GM19035 (cell line): Measurements from ENCODE around the gene CFAP77.

ENCODE experiments used
- ATAC-seq: cut with Tn5 transposase; IDR thresholded peaks from one replicate; pipeline ENCODE4 v1.9.1; 2021; ENCODE audit not compliant: unreplicated experiment

CFAP77 gene

GRCh38 chr9:132407196-132407595 is 2.8 kb upstream of the CFAP77 start:
- no peak for ATAC-seq

- ATAC-seq: no peak
Observed at GRCh38 chr9:132408521-132408920, 1.5 kb upstream of the CFAP77 start.

GRCh38 chr9:132410642-132411041 is 631 bp downstream of the CFAP77 start:
- no peak for ATAC-seq

- ATAC-seq: no peak
Observed at GRCh38 chr9:132411091-132411508, 1.1 kb downstream of the CFAP77 start.

GRCh38 chr9:132412089-132412488 is 2.1 kb downstream of the CFAP77 start:
- no peak for ATAC-seq

GRCh38 chr9:132413926-132414325 is 3.9 kb downstream of the CFAP77 start:
- no peak for ATAC-seq

- no peak for ATAC-seq
Observed at GRCh38 chr9:132414731-132415130, 4.7 kb downstream of the CFAP77 start.

GRCh38 chr9:132415181-132415580 is 5.2 kb downstream of the CFAP77 start:
- no peak for ATAC-seq

- ATAC-seq: no peak
Observed at GRCh38 chr9:132418726-132419363, 8.8 kb downstream of the CFAP77 start.

- no peak for ATAC-seq
Observed at GRCh38 chr9:132422574-132422973, 12.6 kb downstream of the CFAP77 start.

- no peak for ATAC-seq
Observed at GRCh38 chr9:132423503-132423902, 13.5 kb downstream of the CFAP77 start.

GRCh38 chr9:132424857-132425674 is 15.1 kb downstream of the CFAP77 start:
- ATAC-seq: no peak

GRCh38 chr9:132425675-132426062 is 15.7 kb downstream of the CFAP77 start:
- ATAC-seq: no peak

- no peak for ATAC-seq
Observed at GRCh38 chr9:132426639-132427414, 16.8 kb downstream of the CFAP77 start.

- no peak for ATAC-seq
Observed at GRCh38 chr9:132430998-132431397, 21.0 kb downstream of the CFAP77 start.

GRCh38 chr9:132434881-132435280 is 24.9 kb downstream of the CFAP77 start:
- no peak for ATAC-seq

GRCh38 chr9:132439153-132439552 is 29.1 kb downstream of the CFAP77 start:
- no peak for ATAC-seq

GRCh38 chr9:132440735-132441134 is 30.7 kb downstream of the CFAP77 start:
- no peak for ATAC-seq

GRCh38 chr9:132441404-132441803 is 31.4 kb downstream of the CFAP77 start:
- no peak for ATAC-seq

GRCh38 chr9:132443951-132444607 is 34.1 kb downstream of the CFAP77 start:
- no peak for ATAC-seq

- ATAC-seq: no peak
Observed at GRCh38 chr9:132446887-132447286, 36.9 kb downstream of the CFAP77 start.
